SJSA1 (cell line): ENCODE measurements around the gene DSE. TPM values are rescaled to one million over a fixed set of nuclear protein-coding genes. Genes with fewer than 3 reads are reported as not detected.

ENCODE experiments used
- DNase-seq, 2 experiments: peaks; one replicate each; pipeline ENCODE4 v3.0.0-alpha.2; 2015 to 2020; ENCODE audit warnings: low spot score in 2 of 2, low read depth in 1 of 2
- H3K27ac ChIP-seq: fragments of 250-450 bp; sonication (Bioruptor Pico); 2 replicates; pipeline ENCODE4 v1.5.1; 2020; ENCODE audit warnings: mild to moderate bottlenecking, moderate library complexity
- H3K27me3 ChIP-seq: fragments of 250-450 bp; sonication (Bioruptor Pico); replicated peaks from 2 replicates; pipeline ENCODE4 v1.5.1; 2020; ENCODE audit warnings: mild to moderate bottlenecking, moderate library complexity
- H3K36me3 ChIP-seq: fragments of 250-450 bp; sonication (Bioruptor Pico); 2 replicates; pipeline ENCODE4 v1.5.1; 2020; ENCODE audit warnings: mild to moderate bottlenecking
- H3K4me1 ChIP-seq: fragments of 250-450 bp; sonication (Bioruptor Pico); replicated peaks from 2 replicates; pipeline ENCODE4 v1.6.1; 2021; ENCODE audit warnings: mild to moderate bottlenecking
- H3K4me3 ChIP-seq: fragments of 250-450 bp; sonication (Bioruptor Pico); 2 replicates; pipeline ENCODE4 v1.5.1; 2020; ENCODE audit warnings: mild to moderate bottlenecking
- H3K9me3 ChIP-seq: fragments of 250-450 bp; sonication (Bioruptor Pico); replicated peaks from 2 replicates; pipeline ENCODE4 v1.5.1; 2020; ENCODE audit warnings: mild to moderate bottlenecking
- total RNA-seq: library from RNA; depleted of rRNA; stranded (reverse); fragments of >200 nt; shearing (Covaris generic); gene quantifications from 2 replicates; pipeline ENCODE4 v1.2.3, GENCODE V29; 2014

Gene DSE
- total RNA-seq, 1 experiment from 2014 or later = 35.1 TPM

- Histone ChIP-seq H3K36me3 (no peaks in the 10 kb centered on the region), H3K27ac (no peak overlapping the region)
- DNase-seq = peak in 1 of 2 experiments; percentile 36
These were observed 68.8 kb downstream of the DSE start for GRCh38 chr6:116439522-116440051.

GRCh38 chr6:116443105-116443504, 72.4 kb downstream of the DSE start:
- H3K4me3 ChIP-seq = no peak overlapping the region
- no peak for DNase-seq
- peaks cover 53% of the 10 kb centered on the region for H3K4me1 ChIP-seq

More at GRCh38 chr6:116439522-116440051, 68.8 kb downstream of the DSE start:
- Histone ChIP-seq H3K27me3 (no peaks in the 10 kb centered on the region), H3K4me3 (no peak overlapping the region), H3K9me3 (no peaks in the 10 kb centered on the region), H3K4me1 (peaks cover 31% of the 10 kb centered on the region)

GRCh38 chr6:116444092-116444491, 73.3 kb downstream of the DSE start:
- H3K27ac ChIP-seq = no peak overlapping the region
- H3K27me3 ChIP-seq = no peaks in the 10 kb centered on the region
- H3K4me3 ChIP-seq = no peak overlapping the region
- H3K4me1 ChIP-seq = peaks cover 53% of the 10 kb centered on the region
- peak in 1 of 2 experiments; percentile 35 for DNase-seq
- no peaks in the 10 kb centered on the region for H3K9me3 ChIP-seq
- no peaks in the 10 kb centered on the region for H3K36me3 ChIP-seq

More at GRCh38 chr6:116443105-116443504, 72.4 kb downstream of the DSE start:
- H3K27me3 ChIP-seq = no peaks in the 10 kb centered on the region
- no peaks in the 10 kb centered on the region for H3K36me3 ChIP-seq
- H3K9me3 ChIP-seq = no peaks in the 10 kb centered on the region
- H3K27ac ChIP-seq = no peak overlapping the region

- H3K27me3 ChIP-seq = no peaks in the 10 kb centered on the region
- no peaks in the 10 kb centered on the region for H3K36me3 ChIP-seq
- no peak for DNase-seq
- no peak overlapping the region for H3K4me3 ChIP-seq
- H3K9me3 ChIP-seq = no peaks in the 10 kb centered on the region
- peaks cover 48% of the 10 kb centered on the region for H3K4me1 ChIP-seq
- no peak overlapping the region for H3K27ac ChIP-seq
These were observed 73.8 kb downstream of the DSE start for GRCh38 chr6:116444575-116444974.

GRCh38 chr6:116445102-116445501, 74.4 kb downstream of the DSE start:
- Histone ChIP-seq H3K27me3 (no peaks in the 10 kb centered on the region), H3K36me3 (no peaks in the 10 kb centered on the region), H3K4me3 (no peak overlapping the region), H3K9me3 (no peaks in the 10 kb centered on the region), H3K4me1 (peaks cover 44% of the 10 kb centered on the region), H3K27ac (no peak overlapping the region)
- DNase-seq = no peak

- Histone ChIP-seq H3K9me3 (no peaks in the 10 kb centered on the region), H3K27ac (peak overlapping the region; percentile 62), H3K27me3 (no peaks in the 10 kb centered on the region), H3K36me3 (no peaks in the 10 kb centered on the region), H3K4me1 (peaks cover 44% of the 10 kb centered on the region), H3K4me3 (no peak overlapping the region)
- peak in 1 of 2 experiments; percentile 66 for DNase-seq
These were observed 75.7 kb downstream of the DSE start for GRCh38 chr6:116446399-116446798.

- DNase-seq = peak in 1 of 2 experiments; percentile 55
- H3K36me3 ChIP-seq = no peaks in the 10 kb centered on the region
- peak overlapping the region; percentile 62 for H3K27ac ChIP-seq
- H3K4me1 ChIP-seq = peaks cover 44% of the 10 kb centered on the region
- H3K9me3 ChIP-seq = no peaks in the 10 kb centered on the region
- no peak overlapping the region for H3K4me3 ChIP-seq
- no peaks in the 10 kb centered on the region for H3K27me3 ChIP-seq
These were observed 76.3 kb downstream of the DSE start for GRCh38 chr6:116447052-116447451.

- no peak overlapping the region for H3K4me3 ChIP-seq
These were observed 76.8 kb downstream of the DSE start for GRCh38 chr6:116447496-116448011.

GRCh38 chr6:116449565-116449964, 78.8 kb downstream of the DSE start:
- Histone ChIP-seq H3K36me3 (no peaks in the 10 kb centered on the region), H3K9me3 (no peaks in the 10 kb centered on the region), H3K27me3 (no peaks in the 10 kb centered on the region), H3K27ac (no peak overlapping the region), H3K4me3 (no peak overlapping the region), H3K4me1 (peaks cover 29% of the 10 kb centered on the region)
- no peak for DNase-seq

More at GRCh38 chr6:116447496-116448011, 76.8 kb downstream of the DSE start:
- Histone ChIP-seq H3K27me3 (no peaks in the 10 kb centered on the region), H3K36me3 (no peaks in the 10 kb centered on the region), H3K4me1 (peaks cover 44% of the 10 kb centered on the region), H3K27ac (peak overlapping the region; percentile 62), H3K9me3 (no peaks in the 10 kb centered on the region)
- DNase-seq = peak; percentile 71 to 82

- Histone ChIP-seq H3K27ac (no peak overlapping the region), H3K9me3 (no peaks in the 10 kb centered on the region), H3K36me3 (no peaks in the 10 kb centered on the region), H3K27me3 (no peaks in the 10 kb centered on the region), H3K4me1 (peaks cover 22% of the 10 kb centered on the region), H3K4me3 (no peak overlapping the region)
- DNase-seq = no peak
These were observed 79.5 kb downstream of the DSE start for GRCh38 chr6:116450185-116450710.

GRCh38 chr6:116450769-116451740, 80.3 kb downstream of the DSE start:
- no peak overlapping the region for H3K27ac ChIP-seq
- no peak overlapping the region for H3K4me3 ChIP-seq
- H3K36me3 ChIP-seq = no peaks in the 10 kb centered on the region
- no peaks in the 10 kb centered on the region for H3K27me3 ChIP-seq
- H3K4me1 ChIP-seq = peaks cover 22% of the 10 kb centered on the region
- no peaks in the 10 kb centered on the region for H3K9me3 ChIP-seq
- no peak for DNase-seq

GRCh38 chr6:116451916-116452315, 81.2 kb downstream of the DSE start:
- Histone ChIP-seq H3K27ac (no peak overlapping the region), H3K36me3 (no peaks in the 10 kb centered on the region), H3K4me1 (peaks cover 18% of the 10 kb centered on the region), H3K27me3 (no peaks in the 10 kb centered on the region), H3K4me3 (no peak overlapping the region), H3K9me3 (no peaks in the 10 kb centered on the region)
- DNase-seq = no peak

- H3K27me3 ChIP-seq = no peaks in the 10 kb centered on the region
- peaks cover 13% of the 10 kb centered on the region for H3K4me1 ChIP-seq
- no peak overlapping the region for H3K4me3 ChIP-seq
- H3K27ac ChIP-seq = no peak overlapping the region
- no peaks in the 10 kb centered on the region for H3K9me3 ChIP-seq
- DNase-seq = no peak
- no peaks in the 10 kb centered on the region for H3K36me3 ChIP-seq
These were observed 81.8 kb downstream of the DSE start for GRCh38 chr6:116452531-116452930.

- Histone ChIP-seq H3K27ac (no peak overlapping the region), H3K27me3 (peaks cover 12% of the 10 kb centered on the region), H3K36me3 (no peaks in the 10 kb centered on the region), H3K4me1 (no peaks in the 10 kb centered on the region), H3K9me3 (no peaks in the 10 kb centered on the region), H3K4me3 (no peak overlapping the region)
- no peak for DNase-seq
These were observed 85.4 kb downstream of the DSE start for GRCh38 chr6:116456106-116456505.
